ENCODE results near the gene EFCAB12. TPM values are rescaled to one million over a fixed set of nuclear protein-coding genes. Genes with fewer than 3 reads are reported as not detected.
A peak's percentile ranks its signal among the peaks of the same experiment; 100 is the strongest.

The EFCAB12 gene
- total and polyA plus RNA-seq, 9 donors: 0.53 to 8.4 (median 1.6) TPM

- no peaks in the 10 kb centered on the region for H3K27me3 ChIP-seq
- H3K4me3 ChIP-seq: no peak overlapping the region
- no peaks in the 10 kb centered on the region for H3K36me3 ChIP-seq
- H3K27ac ChIP-seq: no peak overlapping the region
- TF ChIP-seq CTCF (IDR thresholded peaks at IDR 0.05) (no peak), EP300 (IDR thresholded peaks at IDR 0.05) (no peak), POLR2A (IDR thresholded peaks at IDR 0.05) (no peak)
- H3K4me1 ChIP-seq (ENCODE audit: insufficient read depth): no peaks in the 10 kb centered on the region
- DNase-seq: no peak
- WGBS, 3 donors: 91 to 92% (median 92%) methylated on average over 7 of the region's 7 CpGs
- intact Hi-C loops (cut with DNase I): loop anchor here in 1 of 4 donors (10.0 kb wide), 1 partner anchor 117 kb away; a partner anchor contains a TSS
- H3K9me3 ChIP-seq: no peaks in the 10 kb centered on the region
Observed at GRCh38 chr3:129432036-129432435, 3.6 kb upstream of the EFCAB12 start.

DNA sequence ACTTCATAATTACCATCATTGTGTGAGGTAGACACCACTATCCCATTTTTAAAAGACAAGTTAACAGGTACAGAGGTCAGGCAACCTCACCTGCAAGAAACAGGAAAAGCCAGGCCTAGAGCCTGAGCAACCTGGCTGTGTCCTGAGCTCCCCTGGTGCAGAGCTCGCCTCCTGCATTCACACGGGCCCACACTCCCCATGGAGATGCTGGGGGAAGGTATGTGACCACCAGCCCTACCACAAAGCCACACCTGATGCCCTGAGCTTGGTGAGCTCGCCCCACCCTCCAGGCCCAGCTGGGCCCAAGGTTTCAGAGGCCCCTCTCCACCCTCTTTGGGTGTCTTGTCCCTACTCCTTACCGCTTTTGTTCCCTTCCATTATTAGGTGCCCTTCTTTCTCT lies 1.2 kb upstream of the EFCAB12 start:
- Histone ChIP-seq H3K4me1 (ENCODE audit: insufficient read depth) (no peaks in the 10 kb centered on the region), H3K36me3 (no peaks in the 10 kb centered on the region), H3K27ac (no peak overlapping the region), H3K4me3 (no peak overlapping the region), H3K27me3 (no peaks in the 10 kb centered on the region), H3K9me3 (no peaks in the 10 kb centered on the region)
- 76 to 91% (median 86%) methylated on average over 4 of the region's 4 CpGs for WGBS, 3 donors
- TF ChIP-seq POLR2A (IDR thresholded peaks at IDR 0.05) (no peak), CTCF (IDR thresholded peaks at IDR 0.05) (no peak), EP300 (IDR thresholded peaks at IDR 0.05) (no peak)
- no peak for DNase-seq
- intact Hi-C loops (cut with DNase I): loop anchor here in 1 of 4 donors (10.0 kb wide), 1 partner anchor 115 kb away; a partner anchor contains a TSS

GRCh38 chr3:129429080-129429451 lies 630 bp upstream of the EFCAB12 start:
- 66 to 82% (median 73%) methylated on average over 3 of the region's 3 CpGs for WGBS, 3 donors
- no peaks in the 10 kb centered on the region for H3K36me3 ChIP-seq
- H3K27ac ChIP-seq: peak overlapping the region in 1 of 2 donors; percentile 53
- no peaks in the 10 kb centered on the region for H3K9me3 ChIP-seq
- no peak for DNase-seq
- no peak for TF ChIP-seq CTCF (IDR thresholded peaks at IDR 0.05)
- TF ChIP-seq EP300 (IDR thresholded peaks at IDR 0.05): no peak
- no peak for TF ChIP-seq POLR2A (IDR thresholded peaks at IDR 0.05)
- H3K4me1 ChIP-seq (ENCODE audit: insufficient read depth): no peaks in the 10 kb centered on the region
- H3K4me3 ChIP-seq: peak overlapping the region; percentile 54
- intact Hi-C loops (cut with DNase I): no loop called here
- H3K27me3 ChIP-seq: no peaks in the 10 kb centered on the region

- DNase-seq: no peak
- no peaks in the 10 kb centered on the region for H3K27me3 ChIP-seq
- no peak overlapping the region for H3K27ac ChIP-seq
Observed at GRCh38 chr3:129428007-129428375, 445 bp downstream of the EFCAB12 start.

More at GRCh38 chr3:129428007-129428375, 445 bp downstream of the EFCAB12 start:
- no peaks in the 10 kb centered on the region for H3K36me3 ChIP-seq
- TF ChIP-seq EP300 (IDR thresholded peaks at IDR 0.05) (no peak), CTCF (IDR thresholded peaks at IDR 0.05) (no peak), POLR2A (IDR thresholded peaks at IDR 0.05) (no peak)
- no peaks in the 10 kb centered on the region for H3K9me3 ChIP-seq
- 6 to 9% (median 8%) methylated on average over 8 of the region's 8 CpGs for WGBS, 3 donors
- intact Hi-C loops (cut with DNase I): no loop called here
- peak overlapping the region; percentile 54 for H3K4me3 ChIP-seq
- no peaks in the 10 kb centered on the region for H3K4me1 ChIP-seq (ENCODE audit: insufficient read depth)
